K562 (cell line): ENCODE data around the gene STK32C. TPM values are rescaled to one million over a fixed set of nuclear protein-coding genes. Genes with fewer than 3 reads are reported as not detected.
A peak's percentile ranks its signal among the peaks of the same experiment; 100 is the strongest.

Experiments
- COPS2 ChIP-seq: fragments of 450-650 bp; conservative IDR thresholded peaks from 2 replicates; pipeline ENCODE4 v1.6.1; 2016; ENCODE audit warnings: mild to moderate bottlenecking, moderate library complexity
- CREBBP ChIP-seq: IDR thresholded peaks from one replicate; pipeline ENCODE4 v1.6.1; 2012; ENCODE audit warnings: low read depth, mild to moderate bottlenecking, control low read depth, inconsistent platforms, low read length
- ETV6 ChIP-seq, 3 experiments: fragments of 150-350 bp in 1 of 3; sonication (generic) in 1 of 3; formaldehyde crosslinking in 1 of 3; IDR thresholded peaks; 2 replicates each; pipeline versions ENCODE4 v1.6.1 to v1.8.0; 2014 to 2022; ENCODE audit warnings: borderline replicate concordance in 2 of 3, low read depth in 2 of 3, antibody characterized with exemption in 1 of 3, low read length in 1 of 3, mild to moderate bottlenecking in 1 of 3, missing genetic modification reagents in 1 of 3
- HMGXB4 ChIP-seq: sonication (generic); formaldehyde crosslinking; IDR thresholded peaks from 2 replicates; pipeline ENCODE4 v1.8.1; 2023; ENCODE audit warnings: mild to moderate bottlenecking, missing genetic modification reagents
- IFI16 ChIP-seq: fragments of 250-450 bp; sonication (Bioruptor Pico); IDR thresholded peaks from 2 replicates; pipeline ENCODE4 v2.1.2; 2022; ENCODE audit warnings: mild to moderate bottlenecking, inconsistent platforms
- ILK ChIP-seq: fragments of 450-650 bp; IDR thresholded peaks from 2 replicates; pipeline ENCODE4 v1.6.1; 2016; ENCODE audit warnings: missing genetic modification characterization, low read depth, mild to moderate bottlenecking, missing compliant biosample characterization, moderate library complexity, borderline replicate concordance
- KLF13 ChIP-seq: fragments of 450-650 bp; IDR thresholded peaks from 2 replicates; pipeline ENCODE4 v1.6.1; 2016; ENCODE audit warnings: missing genetic modification characterization, low read depth, mild to moderate bottlenecking, missing compliant biosample characterization, moderate library complexity, borderline replicate concordance
- RBBP5 ChIP-seq: fragments of 200-600 bp; sonication (generic); IDR thresholded peaks from 2 replicates; pipeline ENCODE4 v1.6.1; 2012; ENCODE audit warnings: borderline replicate concordance, mild to moderate bottlenecking, low read length, control low read depth, inconsistent platforms; ENCODE audit not compliant: insufficient read depth, poor library complexity, severe bottlenecking
- ZBTB1 ChIP-seq: sonication (generic); formaldehyde crosslinking; IDR thresholded peaks from 2 replicates; pipeline ENCODE4 v1.8.1; 2023; ENCODE audit warnings: missing genetic modification reagents, low read depth, mild to moderate bottlenecking, borderline replicate concordance
- ZNF140 ChIP-seq: fragments of 250-450 bp; sonication (Bioruptor Pico); IDR thresholded peaks from 2 replicates; pipeline ENCODE4 v1.8.0; 2021; ENCODE audit warnings: moderate library complexity, mild to moderate bottlenecking, inconsistent platforms
- ZNF354B ChIP-seq: fragments of 250-450 bp; sonication (Bioruptor Pico); IDR thresholded peaks from 2 replicates; pipeline ENCODE4 v1.4.0; 2020
- ZNF507 ChIP-seq: conservative IDR thresholded peaks from 2 replicates; pipeline ENCODE4 v1.6.1; 2017; ENCODE audit warnings: missing genetic modification characterization, missing compliant biosample characterization
- ZNF696 ChIP-seq: fragments of 250-450 bp; sonication (Bioruptor Pico); conservative IDR thresholded peaks from 2 replicates; pipeline ENCODE4 v1.4.0; 2020; ENCODE audit warnings: mild to moderate bottlenecking, moderate library complexity
- ZZZ3 ChIP-seq: fragments of 450-650 bp; IDR thresholded peaks from 2 replicates; pipeline ENCODE4 v1.6.1; 2016; ENCODE audit warnings: antibody characterized with exemption, mild to moderate bottlenecking, moderate library complexity
- polyA plus RNA-seq, 8 experiments: library from polyadenylated mRNA; depleted of rRNA in 4 of 8; stranded (reverse) in 5 of 8; unstranded in 3 of 8; fragments of >200 nt; fragmentation: Nextera tagmentation in 2 of 8; fragmentation: Illumina TruSeq in 1 of 8; extraction: Ambion mirVana in 2 of 8; extraction: Trizol in 1 of 8; gene quantifications; 2 replicates each; pipeline versions ENCODE4 v1.2.1 to v1.2.3, GENCODE V29; 2011 to 2014; ENCODE audit warnings: inconsistent platforms in 1 of 8, missing spikeins in 1 of 8
- total RNA-seq, 7 experiments: library from RNA; depleted of rRNA in 6 of 7; stranded (reverse); fragments of >200 nt in 6 of 7; fragmentation: Illumina TruSeq in 2 of 7; extraction: Trizol in 2 of 7; gene quantifications; 2 replicates each; pipeline versions ENCODE4 v1.2.1 to v1.2.3, GENCODE V29; 2011 to 2021; ENCODE audit warnings: low replicate concordance in 1 of 7
- TF ChIP-seq, protein P1 (sequence below): fragments of 450-650 bp; formaldehyde crosslinking; IDR thresholded peaks from 2 replicates; pipeline ENCODE4 v1.4.0; 2020; ENCODE audit warnings: mild to moderate bottlenecking, moderate library complexity
- TF ChIP-seq, protein P2 (sequence below), 2 experiments: fragments of 250-450 bp in 1 of 2; fragments of 450-650 bp in 1 of 2; sonication (Bioruptor Pico) in 1 of 2; IDR thresholded peaks; 2 replicates each; pipeline versions ENCODE4 v1.6.1 to v1.8.0; 2016 to 2021; ENCODE audit warnings: mild to moderate bottlenecking in 2 of 2, moderate library complexity in 2 of 2, missing compliant biosample characterization in 1 of 2, missing genetic modification characterization in 1 of 2
- TF ChIP-seq, protein P3 (sequence below): fragments of 250-450 bp; sonication (Bioruptor Pico); IDR thresholded peaks from 2 replicates; pipeline ENCODE4 v1.4.0; 2020; ENCODE audit warnings: mild to moderate bottlenecking, moderate library complexity
- TF ChIP-seq, protein P4 (sequence below): fragments of 450-650 bp; IDR thresholded peaks from 2 replicates; pipeline ENCODE4 v1.6.1; 2016; ENCODE audit warnings: mild to moderate bottlenecking

The STK32C gene
- total and polyA plus RNA-seq, 9 of the 15 experiments (the other 6 are each of a cell fraction or from before 2014, with no cell fraction given): 1.5 to 20.9 (median 6.5) TPM

DNA sequence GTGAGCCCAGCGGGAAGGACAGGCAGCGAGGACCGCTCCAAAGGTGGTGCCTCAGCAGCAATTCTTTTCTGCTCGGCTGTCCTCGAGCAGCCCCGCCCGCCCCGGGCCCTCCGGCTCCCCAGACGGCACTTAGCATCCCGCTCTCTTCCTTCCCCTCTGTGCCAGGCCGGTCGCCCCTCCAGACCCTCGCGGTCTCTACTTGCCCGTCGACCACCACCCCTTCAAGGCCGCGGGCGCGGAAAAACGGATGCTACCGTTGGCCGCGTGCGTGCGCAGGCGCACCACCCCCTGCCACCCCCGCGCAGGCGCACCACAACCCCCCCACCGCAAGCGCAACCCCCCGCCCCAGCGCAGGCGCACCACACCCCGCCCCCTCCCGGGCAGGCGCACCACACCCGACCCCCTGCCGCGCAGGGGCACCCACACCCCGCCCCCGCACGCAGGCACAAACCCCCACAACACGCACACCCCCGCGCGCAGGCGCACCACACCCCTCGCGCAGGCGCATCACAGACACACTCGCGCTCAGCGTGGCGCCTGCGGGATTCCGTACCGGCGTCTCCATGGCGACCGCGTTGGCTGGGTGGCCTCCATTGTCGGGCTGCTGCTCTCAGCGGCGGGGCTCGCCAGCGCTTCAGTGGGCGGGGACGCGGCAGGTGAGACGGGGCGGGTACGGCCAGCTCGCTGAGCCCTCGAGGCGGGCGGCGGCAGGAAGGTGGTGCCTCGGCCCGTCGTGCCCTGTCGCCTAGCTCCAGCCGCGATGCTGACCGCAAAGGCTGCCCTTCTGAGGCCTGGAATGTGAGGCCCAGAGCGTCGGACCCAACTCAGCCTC lies 24.1 kb upstream of the STK32C start, which contains the start of gene LRRC27 (continued):
- TF ChIP-seq, protein P1, sequence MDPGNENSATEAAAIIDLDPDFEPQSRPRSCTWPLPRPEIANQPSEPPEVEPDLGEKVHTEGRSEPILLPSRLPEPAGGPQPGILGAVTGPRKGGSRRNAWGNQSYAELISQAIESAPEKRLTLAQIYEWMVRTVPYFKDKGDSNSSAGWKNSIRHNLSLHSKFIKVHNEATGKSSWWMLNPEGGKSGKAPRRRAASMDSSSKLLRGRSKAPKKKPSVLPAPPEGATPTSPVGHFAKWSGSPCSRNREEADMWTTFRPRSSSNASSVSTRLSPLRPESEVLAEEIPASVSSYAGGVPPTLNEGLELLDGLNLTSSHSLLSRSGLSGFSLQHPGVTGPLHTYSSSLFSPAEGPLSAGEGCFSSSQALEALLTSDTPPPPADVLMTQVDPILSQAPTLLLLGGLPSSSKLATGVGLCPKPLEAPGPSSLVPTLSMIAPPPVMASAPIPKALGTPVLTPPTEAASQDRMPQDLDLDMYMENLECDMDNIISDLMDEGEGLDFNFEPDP: no peak
- TF ChIP-seq ETV6 (IDR thresholded peaks at IDR 0.05; ENCODE audit: borderline replicate concordance in 1 of 2, low read depth in 2 of 2, low read length in 1 of 2) (no peak), ETV6 (CRISPR knock-in tag; IDR thresholded peaks at IDR 0.05; ENCODE audit: borderline replicate concordance) (no peak), ZNF140 (CRISPR knock-in tag) (no peak), KLF13 (tag) (0 out of 2 replicates have a peak, but pooled peaks have one; percentile 62), ZNF696 (CRISPR knock-in tag) (no peak), ZNF354B (CRISPR knock-in tag) (no peak), IFI16 (CRISPR knock-in tag) (no peak), ILK (tag) (no peak), CREBBP (no peak), ZZZ3 (no peak), HMGXB4 (CRISPR knock-in tag) (no peak), ZNF507 (tag) (no peak), RBBP5 (no peak), ZBTB1 (no peak), COPS2 (no peak)
- TF ChIP-seq, protein P2, sequence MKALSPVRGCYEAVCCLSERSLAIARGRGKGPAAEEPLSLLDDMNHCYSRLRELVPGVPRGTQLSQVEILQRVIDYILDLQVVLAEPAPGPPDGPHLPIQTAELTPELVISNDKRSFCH (CRISPR knock-in tag; IDR thresholded peaks at IDR 0.05): no peak
- TF ChIP-seq, protein P2 (tag; IDR thresholded peaks at IDR 0.05): 0 out of 2 replicates have a peak, but pooled peaks have one; percentile 31
- TF ChIP-seq, protein P3, sequence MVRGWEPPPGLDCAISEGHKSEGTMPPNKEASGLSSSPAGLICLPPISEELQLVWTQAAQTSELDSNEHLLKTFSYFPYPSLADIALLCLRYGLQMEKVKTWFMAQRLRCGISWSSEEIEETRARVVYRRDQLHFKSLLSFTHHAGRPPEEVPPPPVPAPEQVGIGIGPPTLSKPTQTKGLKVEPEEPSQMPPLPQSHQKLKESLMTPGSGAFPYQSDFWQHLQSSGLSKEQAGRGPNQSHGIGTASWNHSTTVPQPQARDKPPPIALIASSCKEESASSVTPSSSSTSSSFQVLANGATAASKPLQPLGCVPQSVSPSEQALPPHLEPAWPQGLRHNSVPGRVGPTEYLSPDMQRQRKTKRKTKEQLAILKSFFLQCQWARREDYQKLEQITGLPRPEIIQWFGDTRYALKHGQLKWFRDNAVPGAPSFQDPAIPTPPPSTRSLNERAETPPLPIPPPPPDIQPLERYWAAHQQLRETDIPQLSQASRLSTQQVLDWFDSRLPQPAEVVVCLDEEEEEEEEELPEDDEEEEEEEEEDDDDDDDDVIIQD (CRISPR knock-in tag): no peak
- TF ChIP-seq, protein P4, sequence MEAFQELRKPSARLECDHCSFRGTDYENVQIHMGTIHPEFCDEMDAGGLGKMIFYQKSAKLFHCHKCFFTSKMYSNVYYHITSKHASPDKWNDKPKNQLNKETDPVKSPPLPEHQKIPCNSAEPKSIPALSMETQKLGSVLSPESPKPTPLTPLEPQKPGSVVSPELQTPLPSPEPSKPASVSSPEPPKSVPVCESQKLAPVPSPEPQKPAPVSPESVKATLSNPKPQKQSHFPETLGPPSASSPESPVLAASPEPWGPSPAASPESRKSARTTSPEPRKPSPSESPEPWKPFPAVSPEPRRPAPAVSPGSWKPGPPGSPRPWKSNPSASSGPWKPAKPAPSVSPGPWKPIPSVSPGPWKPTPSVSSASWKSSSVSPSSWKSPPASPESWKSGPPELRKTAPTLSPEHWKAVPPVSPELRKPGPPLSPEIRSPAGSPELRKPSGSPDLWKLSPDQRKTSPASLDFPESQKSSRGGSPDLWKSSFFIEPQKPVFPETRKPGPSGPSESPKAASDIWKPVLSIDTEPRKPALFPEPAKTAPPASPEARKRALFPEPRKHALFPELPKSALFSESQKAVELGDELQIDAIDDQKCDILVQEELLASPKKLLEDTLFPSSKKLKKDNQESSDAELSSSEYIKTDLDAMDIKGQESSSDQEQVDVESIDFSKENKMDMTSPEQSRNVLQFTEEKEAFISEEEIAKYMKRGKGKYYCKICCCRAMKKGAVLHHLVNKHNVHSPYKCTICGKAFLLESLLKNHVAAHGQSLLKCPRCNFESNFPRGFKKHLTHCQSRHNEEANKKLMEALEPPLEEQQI: no peak
